OCI-LY3 (cell line): ENCODE measurements around the gene TAF4.

Source experiments
- CTCF ChIP-seq: fragments of 200-600, 300-600 bp; sonication (generic); IDR thresholded peaks from 2 replicates; pipeline ENCODE4 v1.5.1; 2014; ENCODE audit warnings: antibody characterized with exemption, low read length, low read depth
- EZH2phosphoT487 ChIP-seq: fragments of 200-600 bp; shearing (Covaris generic); IDR thresholded peaks from 2 replicates; pipeline ENCODE4 v1.6.1; 2018; ENCODE audit warnings: antibody characterized with exemption, mixed run types, low read depth

GRCh38 chr20:62019881-62020492 lies 45.7 kb downstream of the TAF4 start:
- TF ChIP-seq CTCF, result no peak
- no peak for TF ChIP-seq EZH2phosphoT487
